Measurements from ENCODE around the gene PIP5K1B.

DNA sequence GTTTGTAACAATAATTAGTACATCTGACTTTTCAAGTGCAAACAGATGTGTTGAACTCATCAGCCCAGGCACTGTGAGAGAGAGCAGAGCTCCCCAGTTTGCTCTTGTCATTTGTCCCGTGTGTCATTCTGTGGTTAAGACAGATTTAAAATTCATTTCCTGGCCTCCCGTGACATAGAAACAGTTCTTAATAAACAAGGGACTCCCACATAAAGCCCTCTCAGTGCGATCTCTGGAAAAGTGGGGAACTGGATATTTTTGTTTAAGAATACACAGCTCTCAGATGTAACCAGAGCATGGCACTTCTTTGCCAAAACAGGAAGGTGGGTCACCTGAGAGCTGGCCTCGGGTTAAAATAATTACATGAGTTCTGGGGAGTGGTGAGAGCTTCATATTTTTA is 250.3 kb downstream of the PIP5K1B start:
- TF ChIP-seq, protein P1, sequence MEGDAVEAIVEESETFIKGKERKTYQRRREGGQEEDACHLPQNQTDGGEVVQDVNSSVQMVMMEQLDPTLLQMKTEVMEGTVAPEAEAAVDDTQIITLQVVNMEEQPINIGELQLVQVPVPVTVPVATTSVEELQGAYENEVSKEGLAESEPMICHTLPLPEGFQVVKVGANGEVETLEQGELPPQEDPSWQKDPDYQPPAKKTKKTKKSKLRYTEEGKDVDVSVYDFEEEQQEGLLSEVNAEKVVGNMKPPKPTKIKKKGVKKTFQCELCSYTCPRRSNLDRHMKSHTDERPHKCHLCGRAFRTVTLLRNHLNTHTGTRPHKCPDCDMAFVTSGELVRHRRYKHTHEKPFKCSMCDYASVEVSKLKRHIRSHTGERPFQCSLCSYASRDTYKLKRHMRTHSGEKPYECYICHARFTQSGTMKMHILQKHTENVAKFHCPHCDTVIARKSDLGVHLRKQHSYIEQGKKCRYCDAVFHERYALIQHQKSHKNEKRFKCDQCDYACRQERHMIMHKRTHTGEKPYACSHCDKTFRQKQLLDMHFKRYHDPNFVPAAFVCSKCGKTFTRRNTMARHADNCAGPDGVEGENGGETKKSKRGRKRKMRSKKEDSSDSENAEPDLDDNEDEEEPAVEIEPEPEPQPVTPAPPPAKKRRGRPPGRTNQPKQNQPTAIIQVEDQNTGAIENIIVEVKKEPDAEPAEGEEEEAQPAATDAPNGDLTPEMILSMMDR (conservative IDR thresholded peaks at IDR 0.05 in 1 of 2, IDR thresholded peaks at IDR 0.05 in 1 of 2; ENCODE audit: low read depth in 1 of 2, low read length in 2 of 2): no peak
- TF ChIP-seq EZH2 (IDR thresholded peaks at IDR 0.05; ENCODE audit: low read length, missing control alignments): no peak

Data from fibroblast of lung (primary cell).